OCI-LY3 (cell line): ENCODE results near the gene ALKBH3.

Experiments used
- H2AFZ ChIP-seq: fragments of 200-600, 300-600 bp; shearing (Covaris generic); 2 replicates; pipeline ENCODE4 v1.6.0; 2014; ENCODE audit warnings: antibody characterized with exemption, low read depth, low read length
- H3K27ac ChIP-seq: fragments of 200-600, 300-600 bp; sonication (generic); 2 replicates; pipeline ENCODE4 v1.5.1; 2014; ENCODE audit warnings: mild to moderate bottlenecking, low read length, moderate library complexity, mixed read lengths
- H3K27me3 ChIP-seq: fragments of 200-600, 300-600 bp; sonication (generic); 2 replicates; pipeline ENCODE4 v1.6.1; 2014; ENCODE audit warnings: low read depth, low read length, mixed read lengths
- H3K36me3 ChIP-seq: fragments of 200-600, 300-600 bp; sonication (generic); replicated peaks from 2 replicates; pipeline ENCODE3; 2014; ENCODE audit warnings: low read depth, low read length, mixed read lengths
- H3K4me1 ChIP-seq: fragments of 300-600, 200-600 bp; sonication (generic); 2 replicates; pipeline ENCODE4 v1.6.1; 2014; ENCODE audit warnings: low read length, mixed read lengths
- H3K4me2 ChIP-seq: fragments of 200-600, 300-600 bp; sonication (generic); 2 replicates; pipeline ENCODE4 v1.6.1; 2014; ENCODE audit warnings: low read length, mixed read lengths
- H3K4me3 ChIP-seq: fragments of 300-600, 200-600 bp; sonication (generic); 2 replicates; pipeline ENCODE4 v1.5.1; 2014; ENCODE audit warnings: antibody characterized with exemption, mild to moderate bottlenecking, low read length, moderate library complexity
- H3K79me2 ChIP-seq: fragments of 300-600, 200-600 bp; shearing (Covaris generic); 2 replicates; pipeline ENCODE4 v1.6.1; 2014; ENCODE audit warnings: mild to moderate bottlenecking, low read length, mixed read lengths
- H3K9ac ChIP-seq: fragments of 300-600, 200-600 bp; shearing (Covaris generic); 2 replicates; pipeline ENCODE4 v1.6.0; 2014; ENCODE audit warnings: mild to moderate bottlenecking, low read length, moderate library complexity
- H3K9me3 ChIP-seq: fragments of 200-600, 300-600 bp; shearing (Covaris generic); 2 replicates; pipeline ENCODE4 v1.6.1; 2014; ENCODE audit warnings: low read length, mixed read lengths; ENCODE audit not compliant: insufficient read depth
- H4K20me1 ChIP-seq: fragments of 200-600, 300-600 bp; sonication (generic); 2 replicates; pipeline ENCODE4 v1.6.1; 2016; ENCODE audit warnings: low read length, mixed read lengths; ENCODE audit not compliant: insufficient read depth
- CTCF ChIP-seq: fragments of 200-600, 300-600 bp; sonication (generic); IDR thresholded peaks from 2 replicates; pipeline ENCODE4 v1.5.1; 2014; ENCODE audit warnings: antibody characterized with exemption, low read length, low read depth
- EZH2phosphoT487 ChIP-seq: fragments of 200-600 bp; shearing (Covaris generic); IDR thresholded peaks from 2 replicates; pipeline ENCODE4 v1.6.1; 2018; ENCODE audit warnings: antibody characterized with exemption, mixed run types, low read depth

The ALKBH3 gene

GRCh38 chr11:43934601-43935423, 54.2 kb downstream of the ALKBH3 start:
- Histone ChIP-seq H2AFZ (no peak overlapping the region), H3K9ac (no peak overlapping the region), H3K4me3 (no peak overlapping the region), H4K20me1 (no peaks in the 10 kb centered on the region), H3K9me3 (no peaks in the 10 kb centered on the region), H3K4me2 (no peak overlapping the region), H3K27ac (no peak overlapping the region), H3K36me3 (no peaks in the 10 kb centered on the region), H3K4me1 (no peaks in the 10 kb centered on the region), H3K79me2 (no peaks in the 10 kb centered on the region), H3K27me3 (no peaks in the 10 kb centered on the region)
- no peak for TF ChIP-seq CTCF
- no peak for TF ChIP-seq EZH2phosphoT487

GRCh38 chr11:43935424-43935979, 54.9 kb downstream of the ALKBH3 start:
- H3K9ac ChIP-seq = no peak overlapping the region
- no peak overlapping the region for H2AFZ ChIP-seq
- no peaks in the 10 kb centered on the region for H3K4me1 ChIP-seq

GRCh38 chr11:43936076-43936475, 55.4 kb downstream of the ALKBH3 start:
- Histone ChIP-seq H3K4me3 (no peak overlapping the region), H3K36me3 (no peaks in the 10 kb centered on the region), H3K27me3 (no peaks in the 10 kb centered on the region), H3K27ac (no peak overlapping the region), H3K4me2 (no peak overlapping the region), H3K9me3 (no peaks in the 10 kb centered on the region), H4K20me1 (no peaks in the 10 kb centered on the region), H3K9ac (no peak overlapping the region), H3K4me1 (no peaks in the 10 kb centered on the region), H2AFZ (no peak overlapping the region), H3K79me2 (no peaks in the 10 kb centered on the region)
- no peak for TF ChIP-seq CTCF
- no peak for TF ChIP-seq EZH2phosphoT487

More at GRCh38 chr11:43935424-43935979, 54.9 kb downstream of the ALKBH3 start:
- Histone ChIP-seq H3K9me3 (no peaks in the 10 kb centered on the region), H3K4me3 (no peak overlapping the region), H4K20me1 (no peaks in the 10 kb centered on the region), H3K27me3 (no peaks in the 10 kb centered on the region), H3K36me3 (no peaks in the 10 kb centered on the region), H3K79me2 (no peaks in the 10 kb centered on the region), H3K27ac (no peak overlapping the region), H3K4me2 (no peak overlapping the region)
- no peak for TF ChIP-seq EZH2phosphoT487
- TF ChIP-seq CTCF = no peak
